NOMO-1 treated with DMSO at 0.1 percent for 48 hours (cell line): ENCODE measurements around the gene ZNF12.
"Not testable (repeated sequence)": the region's sequence is repeated elsewhere in the genome, so short reads cannot be mapped to it uniquely, and the experiment has no call there.

Experiments
- DNase-seq: peaks from one replicate; lab custom pipeline; 2025; ENCODE audit not compliant: unreplicated experiment; lab: John Stamatoyannopoulos, UW

ZNF12 gene

GRCh38 chr7:6700793-6701192 is 6.0 kb downstream of the ZNF12 start:
- DNase-seq, result no peak

GRCh38 chr7:6691609-6692106 is 15.1 kb downstream of the ZNF12 start:
- DNase-seq, result peak; percentile 4

GRCh38 chr7:6691103-6691502 is 15.6 kb downstream of the ZNF12 start:
- DNase-seq, result no peak

GRCh38 chr7:6680146-6680545 is 26.6 kb downstream of the ZNF12 start:
- DNase-seq, result no peak

GRCh38 chr7:6675807-6676405 is 30.8 kb downstream of the ZNF12 start:
- DNase-seq, result no peak

- not testable (repeated sequence) for DNase-seq
These were observed 35.9 kb downstream of the ZNF12 start for GRCh38 chr7:6670851-6671250.

GRCh38 chr7:6658618-6659345 is 48.0 kb downstream of the ZNF12 start:
- DNase-seq, result no peak

GRCh38 chr7:6656413-6656812 is 50.3 kb downstream of the ZNF12 start:
- no peak for DNase-seq

- no peak for DNase-seq
These were observed 50.9 kb downstream of the ZNF12 start for GRCh38 chr7:6655636-6656385.

- DNase-seq, result no peak
These were observed 51.7 kb downstream of the ZNF12 start for GRCh38 chr7:6654842-6655610.

GRCh38 chr7:6654113-6654841 is 52.5 kb downstream of the ZNF12 start:
- no peak for DNase-seq

GRCh38 chr7:6653071-6654003 is 53.4 kb downstream of the ZNF12 start:
- DNase-seq, result no peak

GRCh38 chr7:6652446-6653011 is 54.2 kb downstream of the ZNF12 start:
- no peak for DNase-seq

- no peak for DNase-seq
These were observed 54.8 kb downstream of the ZNF12 start for GRCh38 chr7:6651851-6652445.

GRCh38 chr7:6650521-6651011 is 56.2 kb downstream of the ZNF12 start:
- no peak for DNase-seq

- DNase-seq, result no peak
These were observed 56.7 kb downstream of the ZNF12 start for GRCh38 chr7:6650086-6650485.

- DNase-seq, result no peak
These were observed 57.3 kb downstream of the ZNF12 start for GRCh38 chr7:6649241-6649961.

GRCh38 chr7:6648815-6649104 is 58.0 kb downstream of the ZNF12 start:
- DNase-seq, result no peak
